ENCODE results near the gene UBE2J2. TPM values are rescaled to one million over a fixed set of nuclear protein-coding genes. Genes with fewer than 3 reads are reported as not detected.
A peak's percentile ranks its signal among the peaks of the same experiment; 100 is the strongest.

Gene UBE2J2
- total RNA-seq, 1 donor from 2014 or later: 32.9 TPM

GRCh38 chr1:1298861-1299685, 25.4 kb upstream of the UBE2J2 start:
- H3F3A ChIP-seq (ENCODE audit: low read depth): no peaks in the 10 kb centered on the region
- H3K4me2 ChIP-seq: no peak overlapping the region
- TF ChIP-seq CTCF (IDR thresholded peaks at IDR 0.05) (no peak), EZH2 (IDR thresholded peaks at IDR 0.05) (no peak), EZH2phosphoT487 (IDR thresholded peaks at IDR 0.05) (no peak)
- no peaks in the 10 kb centered on the region for H3K27me3 Mint-ChIP-seq (ENCODE audit: insufficient read depth, low read depth)
- H3K9me3 Mint-ChIP-seq: no peaks in the 10 kb centered on the region
- H3K27ac Mint-ChIP-seq: no peak overlapping the region
- no peaks in the 10 kb centered on the region for H3K4me1 ChIP-seq
- no peak overlapping the region for H3K4me3 Mint-ChIP-seq
- no peaks in the 10 kb centered on the region for H3K9me3 ChIP-seq (ENCODE audit: low read depth)
- no peaks in the 10 kb centered on the region for H3K27me3 ChIP-seq
- H3K4me3 ChIP-seq: no peak overlapping the region
- peak; percentile 89 for DNase-seq (ENCODE audit: low spot score)
- H3K79me2 ChIP-seq (ENCODE audit: low read depth): no peaks in the 10 kb centered on the region
- H3K4me1 Mint-ChIP-seq: no peaks in the 10 kb centered on the region
- no peak overlapping the region for H2AFZ ChIP-seq (replicated peaks)
- peaks cover 42% of the 10 kb centered on the region for H4K20me1 ChIP-seq (ENCODE audit: low read depth)
- H3K9ac ChIP-seq: no peak overlapping the region
- H3K36me3 ChIP-seq: no peaks in the 10 kb centered on the region
- H3K27ac ChIP-seq: no peak overlapping the region
- no peaks in the 10 kb centered on the region for H3K36me3 Mint-ChIP-seq

GRCh38 chr1:1297802-1298424, 24.3 kb upstream of the UBE2J2 start:
- Histone ChIP-seq H3K9ac (no peak overlapping the region), H3K4me1 (no peaks in the 10 kb centered on the region), H3K9me3 (ENCODE audit: low read depth) (no peaks in the 10 kb centered on the region), H3K79me2 (ENCODE audit: low read depth) (no peaks in the 10 kb centered on the region), H2AFZ (replicated peaks) (no peak overlapping the region), H3K4me3 (no peak overlapping the region), H3K36me3 (no peaks in the 10 kb centered on the region), H4K20me1 (ENCODE audit: low read depth) (peaks cover 38% of the 10 kb centered on the region), H3K4me2 (no peak overlapping the region), H3F3A (ENCODE audit: low read depth) (no peaks in the 10 kb centered on the region), H3K27me3 (no peaks in the 10 kb centered on the region), H3K27ac (no peak overlapping the region)
- DNase-seq (ENCODE audit: low spot score): no peak
- Mint-ChIP-seq H3K4me1 (no peaks in the 10 kb centered on the region), H3K27me3 (ENCODE audit: insufficient read depth, low read depth) (no peaks in the 10 kb centered on the region), H3K9me3 (no peaks in the 10 kb centered on the region), H3K4me3 (no peak overlapping the region), H3K36me3 (no peaks in the 10 kb centered on the region), H3K27ac (no peak overlapping the region)
- no peak for TF ChIP-seq EZH2 (IDR thresholded peaks at IDR 0.05)
- TF ChIP-seq EZH2phosphoT487 (IDR thresholded peaks at IDR 0.05): no peak
- no peak for TF ChIP-seq CTCF (IDR thresholded peaks at IDR 0.05)

- Histone ChIP-seq H3F3A (ENCODE audit: low read depth) (no peaks in the 10 kb centered on the region), H2AFZ (replicated peaks) (no peak overlapping the region), H3K27me3 (no peaks in the 10 kb centered on the region), H4K20me1 (ENCODE audit: low read depth) (peaks cover 34% of the 10 kb centered on the region), H3K27ac (no peak overlapping the region), H3K9me3 (ENCODE audit: low read depth) (no peaks in the 10 kb centered on the region), H3K4me3 (no peak overlapping the region), H3K36me3 (no peaks in the 10 kb centered on the region), H3K4me2 (no peak overlapping the region), H3K9ac (no peak overlapping the region), H3K79me2 (ENCODE audit: low read depth) (no peaks in the 10 kb centered on the region), H3K4me1 (no peaks in the 10 kb centered on the region)
- Mint-ChIP-seq H3K27ac (no peak overlapping the region), H3K36me3 (no peaks in the 10 kb centered on the region), H3K27me3 (ENCODE audit: insufficient read depth, low read depth) (no peaks in the 10 kb centered on the region), H3K9me3 (no peaks in the 10 kb centered on the region), H3K4me1 (no peaks in the 10 kb centered on the region), H3K4me3 (no peak overlapping the region)
- TF ChIP-seq EZH2 (IDR thresholded peaks at IDR 0.05) (no peak), EZH2phosphoT487 (IDR thresholded peaks at IDR 0.05) (no peak), CTCF (IDR thresholded peaks at IDR 0.05) (no peak)
- no peak for DNase-seq (ENCODE audit: low spot score)
Measured at GRCh38 chr1:1296070-1297061, 22.7 kb upstream of the UBE2J2 start.
